HG03108 (cell line): Measurements from ENCODE around the gene NCOA3.

ENCODE experiments used
- ATAC-seq: cut with Tn5 transposase; IDR thresholded peaks from one replicate; pipeline ENCODE4 v1.9.1; 2021; ENCODE audit warnings: moderate library complexity; ENCODE audit not compliant: unreplicated experiment

Gene NCOA3

DNA sequence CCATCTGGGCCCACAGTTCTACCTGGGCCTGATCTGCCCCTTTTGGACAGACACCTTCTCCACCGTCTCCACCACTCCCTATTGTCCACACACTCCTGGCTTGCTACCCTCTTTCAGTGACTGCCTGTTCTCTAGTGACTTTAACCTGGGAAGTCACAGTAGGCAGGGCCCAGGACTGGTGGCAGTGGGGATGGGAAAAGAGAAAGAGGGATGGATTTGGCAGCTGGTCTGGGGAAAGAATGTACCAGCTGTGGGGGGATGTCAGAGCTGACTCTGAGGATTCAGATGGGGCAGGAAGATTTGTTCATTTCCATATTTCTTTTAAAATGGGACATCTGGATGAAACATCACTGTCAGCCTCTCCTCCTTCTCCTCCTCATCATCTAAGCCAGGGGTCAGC, 198.1 kb downstream of the NCOA3 start:
- no peak for ATAC-seq

DNA sequence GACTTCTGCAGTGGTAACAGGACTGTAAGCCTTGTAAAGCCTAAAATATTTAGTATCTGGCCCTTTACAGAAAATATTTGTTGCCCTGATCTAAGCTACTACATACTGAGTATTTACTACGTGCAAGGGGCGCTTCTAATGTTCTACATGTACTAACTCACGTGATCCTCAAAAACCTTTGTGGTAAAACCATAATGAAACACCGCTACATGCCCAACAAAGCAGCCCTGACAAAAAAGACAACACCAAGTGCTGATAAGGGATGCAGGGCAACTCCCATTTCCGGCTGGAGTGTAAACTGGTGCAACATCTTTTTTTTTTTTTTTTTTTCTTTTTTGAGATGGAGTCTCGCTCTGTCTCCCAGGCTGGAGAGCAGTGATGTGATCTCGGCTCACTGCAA, 198.6 kb downstream of the NCOA3 start:
- no peak for ATAC-seq

DNA sequence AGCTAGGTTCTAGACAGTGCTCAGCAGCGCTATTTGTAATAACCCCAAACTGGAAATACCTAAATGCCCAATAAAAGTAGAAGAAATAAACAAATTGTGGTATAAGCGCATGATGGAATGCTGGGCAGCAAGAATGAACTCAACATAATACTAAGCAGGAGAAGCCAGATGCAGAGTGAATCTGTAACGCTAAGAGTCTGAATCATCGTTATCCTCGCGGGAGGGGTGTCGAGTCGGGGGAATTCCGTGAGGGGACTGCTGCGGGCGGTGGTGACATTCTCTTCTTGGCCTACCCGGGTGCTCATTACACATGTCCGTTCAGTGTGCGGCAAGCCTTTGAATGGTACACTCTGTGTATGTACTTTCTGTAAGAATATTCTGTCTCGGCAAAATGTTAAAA, 199.9 kb downstream of the NCOA3 start:
- no peak for ATAC-seq

DNA sequence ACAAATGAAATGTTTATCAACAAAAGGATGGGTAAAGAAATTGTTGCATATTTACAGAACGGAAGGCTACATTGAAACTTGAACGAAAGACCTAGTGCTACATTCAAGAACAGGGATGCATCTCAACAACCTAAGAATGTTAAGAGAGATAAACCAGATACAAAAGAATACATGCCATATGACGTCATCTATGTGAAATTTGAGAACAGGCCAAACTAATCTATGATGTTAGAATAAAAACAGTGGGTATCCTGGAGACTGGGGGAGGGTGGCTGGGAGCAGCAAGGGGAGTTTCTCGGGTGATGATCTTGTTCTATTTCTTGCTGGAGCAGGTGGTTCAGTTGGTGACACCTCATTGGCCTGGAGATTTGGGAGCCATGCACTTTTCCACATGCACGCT, 202.1 kb downstream of the NCOA3 start:
- ATAC-seq: no peak

DNA sequence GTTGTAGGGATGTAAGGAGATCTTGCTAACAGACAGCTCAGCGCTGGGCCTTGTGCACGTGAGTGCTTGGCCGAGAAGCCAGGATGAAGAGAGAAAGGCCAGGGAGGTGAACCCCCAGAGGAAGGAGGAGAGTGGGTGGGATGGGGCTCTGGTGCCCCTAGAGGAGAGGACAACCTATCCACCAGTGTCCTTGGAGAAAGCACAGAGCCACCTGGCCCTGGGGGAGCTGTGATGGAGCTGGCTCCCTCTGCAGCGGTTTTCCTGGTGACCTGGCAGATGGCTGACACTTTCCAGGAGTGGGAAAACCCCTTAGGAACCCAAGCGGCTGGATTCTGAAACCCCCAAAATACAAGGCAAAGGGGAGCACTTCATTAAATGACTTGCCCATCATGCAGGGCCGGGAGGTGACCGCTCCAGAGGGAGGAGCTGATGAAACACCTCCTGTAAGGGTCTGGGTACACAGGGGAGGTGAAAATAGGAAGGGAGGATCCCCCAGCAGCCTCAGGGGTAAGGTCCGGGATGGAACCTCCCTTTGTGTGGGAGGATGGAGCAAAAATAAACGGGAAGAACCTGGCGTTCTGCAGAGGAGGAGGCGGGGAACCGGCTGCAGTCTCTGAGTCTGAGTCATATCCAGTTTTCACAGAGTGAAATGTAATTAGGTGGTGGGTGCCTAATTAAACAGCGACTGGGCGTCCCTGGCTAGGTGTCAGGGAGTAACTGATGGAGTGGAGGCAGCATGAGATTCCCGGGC, 203.2 kb downstream of the NCOA3 start:
- no peak for ATAC-seq

DNA sequence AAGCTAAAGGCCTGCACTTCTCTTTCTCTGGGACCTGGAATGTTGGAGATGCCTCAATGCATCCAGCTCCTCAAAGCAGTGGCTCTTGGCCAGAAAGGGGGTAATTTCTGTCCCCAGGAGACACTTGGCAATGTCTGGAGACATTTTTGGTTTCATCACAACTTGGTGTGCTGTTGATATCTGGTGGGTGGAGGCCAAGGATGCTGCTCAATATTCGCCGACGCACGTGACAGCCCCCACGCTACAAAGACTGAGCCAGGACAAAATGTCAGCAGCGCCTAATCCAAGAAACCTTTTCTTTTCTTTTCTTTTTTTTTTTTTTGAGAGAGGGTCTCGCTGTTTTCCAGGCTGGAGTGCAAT, 203.8 kb downstream of the NCOA3 start:
- no peak for ATAC-seq

DNA sequence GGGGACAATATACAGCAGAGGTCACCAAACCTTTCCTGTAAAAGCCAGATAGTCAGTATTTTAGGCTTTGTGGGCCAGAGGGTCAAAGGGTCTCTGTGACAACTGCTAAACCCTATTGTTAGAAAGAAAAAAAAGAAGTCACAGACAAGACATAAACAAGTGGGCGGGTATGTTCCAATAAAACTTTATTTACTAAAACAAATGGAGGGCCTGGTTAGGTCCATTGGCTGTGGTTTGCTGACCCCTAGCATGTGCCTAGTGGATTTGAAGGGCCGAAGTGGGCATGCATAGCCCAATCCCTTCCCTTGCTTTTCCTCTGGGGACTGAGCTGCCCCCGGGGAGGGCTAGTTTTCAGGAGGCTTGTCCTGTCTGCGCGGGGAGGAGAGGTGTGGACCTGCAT, 204.7 kb downstream of the NCOA3 start:
- ATAC-seq: no peak
